Fibroblast of lung (primary cell): ENCODE data around the gene REC114. TPM values are rescaled to one million over a fixed set of nuclear protein-coding genes. Genes with fewer than 3 reads are reported as not detected.

Experiments
- DNase-seq, 2 donors: peaks; one replicate each; pipeline versions ENCODE4 v3.0.0 to v3.0.0-alpha.2; 2010; ENCODE audit warnings: low read depth in 2 of 2
- H2AFZ ChIP-seq: 2 replicates; pipeline ENCODE4 v1.5.1; 2012; ENCODE audit warnings: low read length, control low read depth, inconsistent platforms
- H3K27ac ChIP-seq: 2 replicates; pipeline ENCODE4 v1.5.1; 2011; ENCODE audit warnings: low read length, control low read depth; ENCODE audit not compliant: insufficient read depth
- H3K27me3 ChIP-seq: 2 replicates; pipeline ENCODE4 v1.5.1; 2011; ENCODE audit warnings: mild to moderate bottlenecking, low read length; ENCODE audit not compliant: control insufficient read depth, insufficient read depth
- H3K36me3 ChIP-seq: 2 replicates; pipeline ENCODE4 v1.5.1; 2011; ENCODE audit warnings: low read length; ENCODE audit not compliant: control insufficient read depth, insufficient read depth
- H3K4me1 ChIP-seq: 2 replicates; pipeline ENCODE4 v1.5.1; 2011; ENCODE audit warnings: low read length; ENCODE audit not compliant: control insufficient read depth, insufficient read depth; ENCODE audit errors: extremely low read depth
- H3K4me2 ChIP-seq: 2 replicates; pipeline ENCODE4 v1.5.1; 2011; ENCODE audit warnings: low read length, control low read depth; ENCODE audit not compliant: insufficient read depth; ENCODE audit errors: extremely low read depth
- H3K4me3 ChIP-seq, 4 experiments: fragments of 200-600 bp in 1 of 4; sonication (generic) in 1 of 4; replicated peaks in 1 of 4; 2 replicates each; pipeline ENCODE4 v1.5.1; 2011 to 2016; ENCODE audit warnings: low read length in 4 of 4, low read depth in 3 of 4, mild to moderate bottlenecking in 3 of 4, control low read depth in 2 of 4, inconsistent platforms in 1 of 4, mixed read lengths in 1 of 4; ENCODE audit not compliant: insufficient read depth in 1 of 4; ENCODE audit errors: control extremely low read depth in 1 of 4
- H3K79me2 ChIP-seq: 2 replicates; pipeline ENCODE4 v1.5.1; 2012; ENCODE audit warnings: mild to moderate bottlenecking, low read length, inconsistent platforms; ENCODE audit not compliant: control insufficient read depth, insufficient read depth
- H3K9ac ChIP-seq: 2 replicates; pipeline ENCODE4 v1.5.1; 2011; ENCODE audit warnings: mild to moderate bottlenecking, low read length, control low read depth; ENCODE audit not compliant: insufficient read depth
- H3K9me3 ChIP-seq: 2 replicates; pipeline ENCODE4 v1.5.1; 2012; ENCODE audit warnings: low read depth, low read length; ENCODE audit not compliant: control insufficient read depth, insufficient read depth
- H4K20me1 ChIP-seq: 2 replicates; pipeline ENCODE4 v1.5.1; 2011; ENCODE audit warnings: low read length; ENCODE audit not compliant: control insufficient read depth, insufficient read depth; ENCODE audit errors: extremely low read depth
- EZH2 ChIP-seq: IDR thresholded peaks from 2 replicates; pipeline ENCODE4 v1.5.1; 2012; ENCODE audit warnings: low read length, control low read depth, mild to moderate bottlenecking; ENCODE audit errors: missing control alignments
- polyA plus RNA-seq, 2 donors: library from polyadenylated mRNA; depleted of rRNA in 1 of 2; stranded (reverse) in 1 of 2; unstranded in 1 of 2; fragments of >200 nt; gene quantifications; 2 replicates each; pipeline ENCODE4 v1.2.1, GENCODE V29; 2011 to 2012; ENCODE audit warnings: missing spikeins in 1 of 2
- total RNA-seq: library from RNA; depleted of rRNA; stranded (reverse); fragments of >200 nt; gene quantifications from 2 replicates; pipeline ENCODE4 v1.2.1, GENCODE V29; 2014
- TF ChIP-seq, protein P1 (sequence below), 2 donors: IDR thresholded peaks in 1 of 2; conservative IDR thresholded peaks in 1 of 2; 1 replicate in 1 of 2; 2 replicates in 1 of 2; pipeline ENCODE4 v1.5.1; 2011 to 2012; ENCODE audit warnings: low read length in 2 of 2, control low read depth in 1 of 2, inconsistent platforms in 1 of 2, low read depth in 1 of 2, mild to moderate bottlenecking in 1 of 2

REC114 gene
- total and polyA plus RNA-seq, 2 donors (not counting 1 experiment from before 2014, with no cell fraction given) = not detected

DNA sequence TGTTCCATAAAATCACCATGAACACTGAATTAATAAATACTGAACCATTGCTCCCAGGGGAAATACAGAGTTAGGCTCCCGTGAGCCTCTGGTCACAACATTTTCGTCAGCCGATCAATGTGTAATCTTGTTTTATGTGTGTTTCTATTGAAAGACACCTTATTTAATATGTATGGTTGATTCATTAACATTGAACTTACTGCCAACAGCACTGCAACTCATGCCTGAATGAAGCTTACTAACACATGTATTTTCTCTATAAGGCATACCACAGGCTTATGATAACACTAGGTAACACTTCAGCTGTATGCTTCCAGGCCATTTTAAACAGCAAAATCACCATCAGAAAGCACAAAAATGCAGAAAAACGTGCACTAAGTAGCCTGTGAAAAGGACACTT lies 9.1 kb upstream of the REC114 start:
- H3K9me3 ChIP-seq = no peaks in the 10 kb centered on the region
- no peaks in the 10 kb centered on the region for H3K79me2 ChIP-seq
- no peak overlapping the region for H3K4me2 ChIP-seq
- H3K27ac ChIP-seq = no peak overlapping the region
- H4K20me1 ChIP-seq = no peaks in the 10 kb centered on the region
- TF ChIP-seq, protein P1, sequence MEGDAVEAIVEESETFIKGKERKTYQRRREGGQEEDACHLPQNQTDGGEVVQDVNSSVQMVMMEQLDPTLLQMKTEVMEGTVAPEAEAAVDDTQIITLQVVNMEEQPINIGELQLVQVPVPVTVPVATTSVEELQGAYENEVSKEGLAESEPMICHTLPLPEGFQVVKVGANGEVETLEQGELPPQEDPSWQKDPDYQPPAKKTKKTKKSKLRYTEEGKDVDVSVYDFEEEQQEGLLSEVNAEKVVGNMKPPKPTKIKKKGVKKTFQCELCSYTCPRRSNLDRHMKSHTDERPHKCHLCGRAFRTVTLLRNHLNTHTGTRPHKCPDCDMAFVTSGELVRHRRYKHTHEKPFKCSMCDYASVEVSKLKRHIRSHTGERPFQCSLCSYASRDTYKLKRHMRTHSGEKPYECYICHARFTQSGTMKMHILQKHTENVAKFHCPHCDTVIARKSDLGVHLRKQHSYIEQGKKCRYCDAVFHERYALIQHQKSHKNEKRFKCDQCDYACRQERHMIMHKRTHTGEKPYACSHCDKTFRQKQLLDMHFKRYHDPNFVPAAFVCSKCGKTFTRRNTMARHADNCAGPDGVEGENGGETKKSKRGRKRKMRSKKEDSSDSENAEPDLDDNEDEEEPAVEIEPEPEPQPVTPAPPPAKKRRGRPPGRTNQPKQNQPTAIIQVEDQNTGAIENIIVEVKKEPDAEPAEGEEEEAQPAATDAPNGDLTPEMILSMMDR (conservative IDR thresholded peaks at IDR 0.05 in 1 of 2, IDR thresholded peaks at IDR 0.05 in 1 of 2; ENCODE audit: low read depth in 1 of 2, low read length in 2 of 2) = no peak
- no peak for TF ChIP-seq EZH2
- no peak overlapping the region for H3K9ac ChIP-seq
- H3K27me3 ChIP-seq = peaks cover 2% of the 10 kb centered on the region
- H3K36me3 ChIP-seq = no peaks in the 10 kb centered on the region
- H3K4me1 ChIP-seq = no peaks in the 10 kb centered on the region
- no peak overlapping the region for H3K4me3 ChIP-seq
- DNase-seq = no peak
- H2AFZ ChIP-seq = no peak overlapping the region

DNA sequence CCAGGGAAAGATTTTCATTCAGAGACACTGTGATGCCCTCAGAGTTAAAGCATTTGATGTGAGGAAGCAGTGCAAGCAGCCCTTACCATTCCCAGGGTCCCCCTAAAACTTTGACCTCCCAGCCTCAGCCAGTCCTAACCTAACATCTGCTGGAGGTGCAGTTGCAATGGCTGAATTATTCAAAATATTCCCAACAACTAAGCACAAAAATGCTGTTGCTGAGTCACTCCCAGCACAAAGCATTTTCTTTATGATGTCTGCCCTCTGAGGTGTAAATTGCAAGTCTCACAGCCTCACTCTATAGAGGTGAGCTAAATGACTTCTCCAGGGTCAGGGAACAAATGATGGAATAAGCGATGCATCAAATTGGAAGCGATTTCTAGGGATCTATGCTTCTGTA lies 6.4 kb upstream of the REC114 start:
- Histone ChIP-seq H3K79me2 (no peaks in the 10 kb centered on the region), H3K27ac (no peak overlapping the region), H3K4me1 (no peaks in the 10 kb centered on the region), H4K20me1 (no peaks in the 10 kb centered on the region), H2AFZ (no peak overlapping the region), H3K4me2 (no peak overlapping the region), H3K27me3 (no peaks in the 10 kb centered on the region), H3K4me3 (no peak overlapping the region), H3K9ac (no peak overlapping the region), H3K9me3 (no peaks in the 10 kb centered on the region), H3K36me3 (no peaks in the 10 kb centered on the region)
- DNase-seq = no peak
- TF ChIP-seq, protein P1 (conservative IDR thresholded peaks at IDR 0.05 in 1 of 2, IDR thresholded peaks at IDR 0.05 in 1 of 2; ENCODE audit: low read depth in 1 of 2, low read length in 2 of 2) = no peak
- no peak for TF ChIP-seq EZH2

DNA sequence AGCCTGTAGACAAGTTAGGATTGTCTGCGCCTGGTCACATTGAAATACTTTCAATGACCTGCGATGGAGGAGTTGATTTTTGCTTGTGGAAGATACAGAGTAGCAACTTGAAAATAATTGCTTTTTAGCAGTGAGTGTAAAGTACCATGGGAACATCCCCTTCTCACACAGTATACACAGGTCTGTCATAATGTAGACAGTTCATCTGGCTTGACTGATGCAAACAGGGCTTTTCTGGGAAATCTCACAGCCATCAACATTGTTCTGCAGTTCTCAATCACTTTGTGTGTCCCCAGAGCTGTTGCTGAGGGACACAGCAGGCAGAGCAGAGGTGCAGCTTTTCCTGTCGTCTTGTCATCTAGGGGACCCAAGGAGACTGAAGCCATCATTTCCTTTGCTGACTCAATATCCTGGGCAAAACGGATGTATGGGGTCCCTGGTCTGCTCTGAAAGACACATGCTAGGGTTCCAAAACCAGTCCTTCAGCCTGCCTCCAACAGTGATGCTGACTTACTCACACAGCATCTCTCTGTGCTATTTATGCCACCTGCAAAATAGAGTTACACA lies 5.3 kb upstream of the REC114 start:
- Histone ChIP-seq H3K4me2 (no peak overlapping the region), H3K27me3 (no peaks in the 10 kb centered on the region), H3K27ac (no peak overlapping the region), H3K4me3 (no peak overlapping the region), H3K79me2 (no peaks in the 10 kb centered on the region), H3K9me3 (no peaks in the 10 kb centered on the region), H3K4me1 (no peaks in the 10 kb centered on the region), H4K20me1 (no peaks in the 10 kb centered on the region), H2AFZ (no peak overlapping the region), H3K9ac (no peak overlapping the region), H3K36me3 (no peaks in the 10 kb centered on the region)
- DNase-seq = no peak
- TF ChIP-seq EZH2 = no peak
- TF ChIP-seq, protein P1 (conservative IDR thresholded peaks at IDR 0.05 in 1 of 2, IDR thresholded peaks at IDR 0.05 in 1 of 2; ENCODE audit: low read depth in 1 of 2, low read length in 2 of 2) = no peak
